Neural cell (in vitro differentiated cells): ENCODE data around the gene COG5. TPM values are rescaled to one million over a fixed set of nuclear protein-coding genes. Genes with fewer than 3 reads are reported as not detected.

Source experiments
- H2AFZ ChIP-seq: fragments of 200-600, 300-800 bp; sonication (generic), shearing (Covaris generic); 2 replicates; pipeline ENCODE4 v1.6.0; 2014; ENCODE audit warnings: low read depth, mild to moderate bottlenecking, antibody characterized with exemption, low read length, moderate library complexity
- H3F3A ChIP-seq: fragments of 200-600 bp; shearing (Covaris generic); 2 replicates; pipeline ENCODE4 v1.6.1; 2016; ENCODE audit warnings: mild to moderate bottlenecking, moderate library complexity, mixed read lengths, antibody characterized with exemption, low read length; ENCODE audit not compliant: insufficient read depth, poor library complexity, severe bottlenecking
- H3K27ac ChIP-seq: fragments of 200-600, 300-800 bp; sonication (generic), shearing (Covaris generic); 2 replicates; pipeline ENCODE4 v1.5.1; 2014; ENCODE audit warnings: mild to moderate bottlenecking, low read length, moderate library complexity
- H3K27me3 ChIP-seq: fragments of 300-800, 200-600 bp; sonication (generic), shearing (Covaris generic); 2 replicates; pipeline ENCODE4 v1.6.0; 2014; ENCODE audit warnings: mild to moderate bottlenecking, low read depth, low read length, moderate library complexity; ENCODE audit not compliant: insufficient read depth
- H3K36me3 ChIP-seq: fragments of 300-800, 200-600 bp; sonication (generic), shearing (Covaris generic); 2 replicates; pipeline ENCODE4 v1.5.1; 2014; ENCODE audit warnings: mild to moderate bottlenecking, antibody characterized with exemption, low read length, moderate library complexity; ENCODE audit not compliant: insufficient read depth
- H3K4me2 ChIP-seq: fragments of 300-800, 200-600 bp; sonication (generic), shearing (Covaris generic); 2 replicates; pipeline ENCODE4 v1.6.0; 2014; ENCODE audit warnings: mild to moderate bottlenecking, low read length
- H3K4me3 ChIP-seq: fragments of 300-800, 200-600 bp; sonication (generic), shearing (Covaris generic); 2 replicates; pipeline ENCODE4 v1.5.1; 2014; ENCODE audit warnings: mild to moderate bottlenecking, low read length, moderate library complexity
- H3K79me2 ChIP-seq: fragments of 200-600 bp; shearing (Covaris generic); replicated peaks from 2 replicates; pipeline ENCODE4 v1.6.0; 2014; ENCODE audit warnings: mild to moderate bottlenecking, low read length, moderate library complexity; ENCODE audit not compliant: insufficient read depth
- H3K9ac ChIP-seq: fragments of 300-800, 200-600 bp; sonication (generic), shearing (Covaris generic); 2 replicates; pipeline ENCODE4 v1.6.1; 2016; ENCODE audit warnings: mild to moderate bottlenecking, low read length, mixed read lengths
- H3K9me2 ChIP-seq: fragments of 200-600 bp; shearing (Covaris generic); 2 replicates; pipeline ENCODE4 v1.6.1; 2016; ENCODE audit warnings: mild to moderate bottlenecking, low read length, mixed read lengths; ENCODE audit not compliant: insufficient read depth
- H3K9me3 ChIP-seq: fragments of 200-600, 300-800 bp; sonication (generic), shearing (Covaris generic); 2 replicates; pipeline ENCODE4 v1.6.1; 2016; ENCODE audit warnings: mild to moderate bottlenecking, mixed run types, low read length, moderate library complexity, mixed read lengths
- H4K20me1 ChIP-seq: fragments of 200-600 bp; shearing (Covaris generic); 2 replicates; pipeline ENCODE4 v1.6.1; 2016; ENCODE audit warnings: mild to moderate bottlenecking, mixed run types; ENCODE audit not compliant: insufficient read depth
- EP300 ChIP-seq: fragments of 450-650 bp; conservative IDR thresholded peaks from 2 replicates; pipeline ENCODE4 v1.6.1; 2014; ENCODE audit warnings: antibody characterized with exemption, mild to moderate bottlenecking, moderate library complexity; ENCODE audit not compliant: poor library complexity, severe bottlenecking
- EZH2 ChIP-seq: fragments of 200-600, 300-800 bp; shearing (Covaris generic), sonication (generic); IDR thresholded peaks from 2 replicates; pipeline ENCODE4 v1.6.1; 2014; ENCODE audit warnings: antibody characterized with exemption, low read length, borderline replicate concordance, mild to moderate bottlenecking; ENCODE audit not compliant: insufficient read depth, poor library complexity, severe bottlenecking
- MXI1 ChIP-seq: fragments of 450-650 bp; conservative IDR thresholded peaks from 2 replicates; pipeline ENCODE4 v1.6.1; 2014; ENCODE audit warnings: antibody characterized with exemption, mild to moderate bottlenecking; ENCODE audit not compliant: poor library complexity, severe bottlenecking
- POLR2AphosphoS5 ChIP-seq: IDR thresholded peaks from 2 replicates; pipeline ENCODE4 v1.6.1; 2012
- RAD21 ChIP-seq: fragments of 450-650 bp; conservative IDR thresholded peaks from 2 replicates; pipeline ENCODE4 v1.6.1; 2014; ENCODE audit warnings: antibody characterized with exemption, mild to moderate bottlenecking, moderate library complexity
- REST ChIP-seq: IDR thresholded peaks from 2 replicates; pipeline ENCODE4 v1.6.1; 2012; ENCODE audit warnings: borderline replicate concordance
- SMC3 ChIP-seq: fragments of 450-650 bp; conservative IDR thresholded peaks from 2 replicates; pipeline ENCODE4 v1.6.1; 2014; ENCODE audit warnings: antibody characterized with exemption, mild to moderate bottlenecking, moderate library complexity; ENCODE audit not compliant: poor library complexity
- TAF1 ChIP-seq: IDR thresholded peaks from 2 replicates; pipeline ENCODE4 v1.6.1; 2012; ENCODE audit warnings: low read depth
- polyA plus RNA-seq: library from polyadenylated mRNA; depleted of rRNA; stranded (reverse); fragments of >200 nt; gene quantifications from 2 replicates; pipeline ENCODE4 v1.2.3, GENCODE V29; 2014
- TF ChIP-seq, protein P1 (sequence below): fragments of 450-650 bp; IDR thresholded peaks from 2 replicates; pipeline ENCODE4 v1.5.1; 2014; ENCODE audit warnings: antibody characterized with exemption, mild to moderate bottlenecking, moderate library complexity; ENCODE audit not compliant: poor library complexity, severe bottlenecking

Gene COG5
- polyA plus RNA-seq, 1 donor from 2014 or later: 13.3 TPM

DNA sequence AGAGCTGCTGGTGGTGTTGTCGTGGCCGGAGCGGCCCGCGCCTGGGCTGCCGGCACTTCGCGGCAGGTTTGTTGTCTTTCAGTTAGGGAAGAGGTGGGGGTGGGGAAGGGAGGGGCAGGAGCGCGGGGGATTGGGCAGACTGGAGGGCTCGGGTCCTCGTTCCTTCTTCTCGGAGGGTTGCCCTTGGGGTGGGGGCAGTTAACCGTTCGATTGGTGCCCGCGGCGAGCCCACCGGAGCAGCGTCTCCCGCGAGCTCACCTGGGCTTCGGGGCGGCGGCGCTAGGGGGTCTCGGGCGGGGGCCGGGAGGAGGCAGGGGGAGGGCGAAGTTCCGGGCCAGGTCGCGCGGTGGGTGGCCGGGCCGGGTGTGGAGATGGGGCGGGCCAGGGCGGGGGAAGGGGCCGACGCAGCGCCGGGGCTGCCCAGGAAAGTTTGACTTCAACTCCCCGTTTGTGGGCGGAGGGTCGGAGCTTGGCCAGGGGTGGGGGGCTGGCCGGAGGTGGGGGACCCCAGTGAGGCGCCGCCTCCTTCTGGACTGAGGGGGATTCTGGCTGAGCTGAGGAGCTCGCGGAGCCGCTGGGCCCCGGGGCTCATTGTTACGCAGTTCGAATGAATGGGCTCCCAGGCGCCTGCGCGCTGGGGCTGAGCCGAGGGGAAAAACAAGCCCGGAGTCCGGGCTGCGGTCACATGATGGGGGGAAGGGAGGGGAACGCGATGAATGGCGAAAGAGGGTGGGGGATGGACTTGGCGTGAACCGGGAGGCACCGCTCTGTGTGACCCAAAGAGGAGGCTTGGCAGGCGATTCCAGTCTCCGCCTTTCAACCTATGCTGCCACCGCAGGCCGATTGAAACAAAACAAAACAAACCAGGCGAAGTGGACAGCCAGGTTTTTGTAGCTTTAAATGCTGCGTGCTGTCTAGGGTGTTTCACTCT is 394.3 kb downstream of the COG5 start:
- Histone ChIP-seq H3K9me3 (no peaks in the 10 kb centered on the region), H2AFZ (peak overlapping the region; percentile 74), H3K79me2 (peaks cover 33% of the 10 kb centered on the region), H3K4me2 (peak overlapping the region; percentile 89), H3K9ac (peak overlapping the region; percentile 74), H3K4me3 (peak overlapping the region; percentile 70), H3K9me2 (no peaks in the 10 kb centered on the region), H4K20me1 (no peaks in the 10 kb centered on the region), H3K27ac (peak overlapping the region; percentile 85), H3F3A (peaks cover 5% of the 10 kb centered on the region), H3K36me3 (no peaks in the 10 kb centered on the region), H3K27me3 (no peaks in the 10 kb centered on the region)
- TF ChIP-seq POLR2AphosphoS5 (peak; percentile 61), MXI1 (peak; percentile 69), EP300 (peak; percentile 60), SMC3 (peak; percentile 55), TAF1 (peak; percentile 44), REST (peak; percentile 59), EZH2 (no peak), RAD21 (peak; percentile 53)
- TF ChIP-seq, protein P1, sequence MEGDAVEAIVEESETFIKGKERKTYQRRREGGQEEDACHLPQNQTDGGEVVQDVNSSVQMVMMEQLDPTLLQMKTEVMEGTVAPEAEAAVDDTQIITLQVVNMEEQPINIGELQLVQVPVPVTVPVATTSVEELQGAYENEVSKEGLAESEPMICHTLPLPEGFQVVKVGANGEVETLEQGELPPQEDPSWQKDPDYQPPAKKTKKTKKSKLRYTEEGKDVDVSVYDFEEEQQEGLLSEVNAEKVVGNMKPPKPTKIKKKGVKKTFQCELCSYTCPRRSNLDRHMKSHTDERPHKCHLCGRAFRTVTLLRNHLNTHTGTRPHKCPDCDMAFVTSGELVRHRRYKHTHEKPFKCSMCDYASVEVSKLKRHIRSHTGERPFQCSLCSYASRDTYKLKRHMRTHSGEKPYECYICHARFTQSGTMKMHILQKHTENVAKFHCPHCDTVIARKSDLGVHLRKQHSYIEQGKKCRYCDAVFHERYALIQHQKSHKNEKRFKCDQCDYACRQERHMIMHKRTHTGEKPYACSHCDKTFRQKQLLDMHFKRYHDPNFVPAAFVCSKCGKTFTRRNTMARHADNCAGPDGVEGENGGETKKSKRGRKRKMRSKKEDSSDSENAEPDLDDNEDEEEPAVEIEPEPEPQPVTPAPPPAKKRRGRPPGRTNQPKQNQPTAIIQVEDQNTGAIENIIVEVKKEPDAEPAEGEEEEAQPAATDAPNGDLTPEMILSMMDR: peak; percentile 35

GRCh38 chr7:107168233-107169119 is 395.2 kb downstream of the COG5 start, which contains the start of gene HBP1:
HBP1 (plus strand) TSS chr7:107169003; CDS start chr7:107179894, 10,891 bp downstream.
- H3K36me3 ChIP-seq: no peaks in the 10 kb centered on the region
- peak within 1 kb of the TSS; percentile 74 for H3K9ac ChIP-seq
- no peaks in the 10 kb centered on the region for H3K9me2 ChIP-seq
- no peaks in the 10 kb centered on the region for H3K27me3 ChIP-seq
- peak within 1 kb of the TSS; percentile 74 for H2AFZ ChIP-seq
- H3K9me3 ChIP-seq: no peaks in the 10 kb centered on the region
- TF ChIP-seq EP300 (peak; percentile 0), MXI1 (peak; percentile 90), TAF1 (peak; percentile 55), RAD21 (no peak), POLR2AphosphoS5 (peak; percentile 64), SMC3 (no peak)
- TF ChIP-seq, protein P1: no peak
- peaks cover 24% of the 10 kb centered on the region for H3K79me2 ChIP-seq
- peak within 1 kb of the TSS; percentile 89 for H3K4me2 ChIP-seq
- H3K27ac ChIP-seq: peak within 1 kb of the TSS; percentile 85
- no peaks in the 10 kb centered on the region for H4K20me1 ChIP-seq
- H3K4me3 ChIP-seq: peak within 1 kb of the TSS; percentile 70
- H3F3A ChIP-seq: peaks cover 5% of the 10 kb centered on the region
